GM11168 (cell line): ENCODE results near the gene DKC1.

Experiments used
- in situ Hi-C: fragments of 300-500 bp; cut with MboI; formaldehyde crosslinking; loops from one replicate; pipeline ENCODE4 v1.12.0; 2022; ENCODE audit warnings: low sequenced_read_pairs; ENCODE audit not compliant: unreplicated experiment

The DKC1 gene

DNA sequence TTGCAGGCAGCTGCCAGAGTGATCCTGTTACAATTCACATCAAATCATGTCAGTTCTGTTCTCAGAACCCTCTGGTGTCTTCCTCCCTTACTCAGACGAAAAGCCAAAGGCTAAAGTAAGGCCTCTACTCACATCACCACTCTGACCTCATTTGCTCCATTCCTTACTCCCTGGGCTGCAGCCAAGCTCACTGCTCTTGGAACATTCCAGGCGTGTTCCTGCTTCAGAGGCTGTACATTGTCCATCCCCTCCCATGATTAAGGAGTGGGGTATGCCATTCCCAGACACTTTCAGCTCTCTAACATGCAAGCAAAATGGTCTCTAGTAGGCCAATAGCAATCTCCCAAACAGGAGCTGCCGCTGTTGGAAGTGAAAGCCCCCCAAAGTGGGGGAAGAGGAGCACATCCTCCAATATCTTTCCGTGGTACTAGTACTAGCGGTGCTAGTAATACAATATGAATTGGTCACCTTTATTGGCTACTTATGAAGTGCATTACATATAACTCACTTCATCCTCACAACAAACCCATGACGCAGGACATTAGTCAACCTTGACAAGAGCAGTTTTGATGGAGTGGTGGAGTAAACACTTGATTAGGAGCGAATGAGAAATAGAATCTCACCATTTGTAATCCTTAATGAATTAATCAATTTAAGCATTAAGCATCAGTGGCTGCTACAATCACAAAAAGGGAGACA is 26.8 kb upstream of the DKC1 start:
- in situ Hi-C loops: no loop called here

DNA sequence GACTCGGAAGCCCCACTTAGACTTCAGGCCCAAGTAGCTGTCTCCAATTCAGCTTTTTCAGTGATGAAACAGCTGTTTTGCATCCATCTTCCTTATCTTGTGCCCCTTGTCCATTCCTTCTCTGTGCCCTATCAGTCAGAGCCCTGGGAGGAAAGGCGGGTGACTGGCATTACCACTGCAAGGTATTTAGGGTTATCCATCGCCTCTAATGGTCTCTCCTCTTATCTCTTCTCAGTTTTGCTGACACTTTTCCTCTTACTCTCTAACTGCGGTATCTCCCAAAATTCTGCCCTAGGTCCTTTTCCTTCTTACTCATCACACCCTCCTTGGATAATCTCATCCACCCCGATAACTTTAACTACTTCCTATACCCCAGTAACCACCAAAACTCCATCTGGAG is 25.5 kb upstream of the DKC1 start:
- in situ Hi-C loops: no loop called here

DNA sequence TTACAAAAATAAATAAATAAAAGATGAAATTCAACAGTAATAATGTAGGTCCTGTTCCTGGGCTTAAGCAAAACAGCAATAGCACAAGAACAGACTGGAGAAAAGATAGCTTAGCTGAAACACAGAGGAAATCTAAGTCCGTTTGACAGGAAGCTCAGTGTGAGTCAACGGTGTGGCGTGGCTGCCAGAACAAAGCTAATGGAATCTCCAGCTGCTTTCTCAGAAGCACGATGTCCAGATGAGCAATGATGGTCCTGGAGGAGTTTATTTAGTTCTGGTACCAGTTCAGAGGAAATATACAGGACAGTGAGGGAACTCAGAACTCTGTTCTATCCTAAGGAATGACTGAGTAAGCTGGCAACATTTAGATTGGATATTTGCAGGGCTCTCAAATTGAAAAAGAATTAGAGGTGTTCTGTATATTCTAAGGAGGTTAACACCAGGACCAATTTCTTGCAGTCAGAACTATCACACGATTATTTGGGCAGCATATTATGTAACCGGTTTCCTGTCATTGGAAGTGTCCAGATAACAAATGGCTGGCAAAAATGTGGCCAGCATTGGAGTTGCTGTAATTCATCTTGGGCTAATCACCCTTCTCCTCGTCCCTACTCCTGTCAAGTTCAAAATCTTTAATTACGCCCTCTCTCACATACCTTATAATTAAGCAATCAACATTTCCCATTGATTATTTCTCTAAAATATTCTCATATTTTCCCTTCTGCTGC is 24.5 kb upstream of the DKC1 start:
- in situ Hi-C loops: no loop called here

DNA sequence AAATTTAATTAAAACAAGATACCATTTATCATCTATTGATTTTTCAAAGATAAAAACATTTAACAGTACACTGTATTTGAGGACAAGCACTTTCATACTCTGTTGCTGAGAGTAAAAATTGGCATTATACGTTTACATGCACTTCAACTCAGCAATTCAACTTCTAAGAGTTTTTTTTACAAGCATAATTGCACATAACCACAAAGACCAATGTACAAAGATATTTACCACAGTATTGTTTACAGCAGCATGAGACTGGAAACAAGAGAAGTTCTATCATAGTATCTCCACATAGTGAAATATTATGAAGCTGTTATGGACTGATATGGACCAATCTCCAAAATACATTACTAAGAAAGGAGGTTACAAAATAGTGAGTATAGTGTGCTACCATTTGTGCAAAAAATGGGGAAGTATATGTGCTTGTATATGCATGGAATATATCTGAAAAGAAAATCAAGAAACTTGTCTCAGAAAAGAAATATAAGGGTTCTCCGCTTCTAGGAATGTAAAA is 22.7 kb upstream of the DKC1 start:
- in situ Hi-C loops: no loop called here

DNA sequence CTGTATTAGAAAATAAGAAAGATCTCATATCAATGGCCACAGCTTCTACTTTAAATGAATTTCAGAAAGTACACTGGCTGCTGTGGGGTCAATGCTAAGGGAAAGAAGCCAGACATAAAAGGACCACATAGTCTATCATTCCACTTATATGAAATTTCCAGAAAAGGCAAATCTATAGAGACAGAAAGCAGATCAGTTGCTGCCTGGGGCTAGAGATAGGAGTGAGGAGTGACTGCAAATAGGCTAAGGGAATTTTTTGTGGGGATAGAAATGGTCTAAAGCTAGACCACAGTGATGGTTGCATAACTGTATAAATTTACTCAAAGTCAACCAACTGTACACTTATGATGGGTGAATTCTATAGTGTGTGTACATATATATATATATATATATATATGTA is 20.1 kb upstream of the DKC1 start:
- in situ Hi-C loops: no loop called here

DNA sequence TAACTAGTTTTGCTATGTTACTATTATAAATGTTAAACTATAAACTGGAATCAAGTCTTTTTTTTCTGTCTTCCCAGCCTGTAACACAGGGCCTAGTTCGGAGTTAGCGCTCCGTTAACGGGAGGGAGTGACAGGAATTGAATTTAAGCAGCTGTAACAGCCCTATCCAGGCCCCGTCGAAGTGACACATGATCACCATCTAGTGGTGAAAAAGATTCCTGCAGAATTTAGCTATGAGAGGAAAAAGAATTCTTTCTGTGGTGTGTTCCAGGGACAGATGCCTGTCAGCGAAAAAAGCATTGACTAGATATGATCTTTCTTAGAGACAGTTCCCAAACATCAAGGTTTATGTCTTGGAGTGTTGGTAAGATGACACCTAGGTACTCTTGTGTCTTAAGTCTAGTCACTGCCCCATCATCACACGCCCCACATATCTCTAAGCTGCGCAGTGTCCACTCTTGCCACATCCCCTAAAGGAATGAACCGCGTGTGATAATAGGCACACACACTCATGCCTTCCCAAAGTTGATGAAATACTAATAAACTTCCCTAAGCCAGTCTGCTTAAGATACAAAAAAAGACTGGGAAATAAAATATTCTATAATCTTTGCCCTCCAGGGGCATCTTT is 13.8 kb upstream of the DKC1 start:
- in situ Hi-C loops: no loop called here

DNA sequence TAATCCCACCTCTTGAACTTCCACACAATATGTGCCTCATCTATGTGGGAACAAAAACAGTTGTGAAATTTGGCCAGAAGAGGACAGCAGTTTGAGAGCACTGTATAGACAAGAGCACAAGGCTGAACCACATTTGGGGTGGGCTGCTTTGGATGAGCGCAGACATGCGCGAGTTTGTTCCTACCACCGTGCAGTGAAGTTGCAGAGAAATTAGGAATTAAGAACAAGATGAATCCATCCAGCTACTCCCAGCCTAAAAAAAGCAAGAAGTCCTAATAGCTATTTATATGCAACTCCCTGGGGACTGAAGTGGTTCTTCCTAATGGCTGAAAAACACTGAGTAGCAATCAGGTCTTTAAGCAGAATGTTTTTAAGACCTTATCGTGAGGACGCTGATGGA is 12.8 kb upstream of the DKC1 start:
- in situ Hi-C loops: no loop called here

DNA sequence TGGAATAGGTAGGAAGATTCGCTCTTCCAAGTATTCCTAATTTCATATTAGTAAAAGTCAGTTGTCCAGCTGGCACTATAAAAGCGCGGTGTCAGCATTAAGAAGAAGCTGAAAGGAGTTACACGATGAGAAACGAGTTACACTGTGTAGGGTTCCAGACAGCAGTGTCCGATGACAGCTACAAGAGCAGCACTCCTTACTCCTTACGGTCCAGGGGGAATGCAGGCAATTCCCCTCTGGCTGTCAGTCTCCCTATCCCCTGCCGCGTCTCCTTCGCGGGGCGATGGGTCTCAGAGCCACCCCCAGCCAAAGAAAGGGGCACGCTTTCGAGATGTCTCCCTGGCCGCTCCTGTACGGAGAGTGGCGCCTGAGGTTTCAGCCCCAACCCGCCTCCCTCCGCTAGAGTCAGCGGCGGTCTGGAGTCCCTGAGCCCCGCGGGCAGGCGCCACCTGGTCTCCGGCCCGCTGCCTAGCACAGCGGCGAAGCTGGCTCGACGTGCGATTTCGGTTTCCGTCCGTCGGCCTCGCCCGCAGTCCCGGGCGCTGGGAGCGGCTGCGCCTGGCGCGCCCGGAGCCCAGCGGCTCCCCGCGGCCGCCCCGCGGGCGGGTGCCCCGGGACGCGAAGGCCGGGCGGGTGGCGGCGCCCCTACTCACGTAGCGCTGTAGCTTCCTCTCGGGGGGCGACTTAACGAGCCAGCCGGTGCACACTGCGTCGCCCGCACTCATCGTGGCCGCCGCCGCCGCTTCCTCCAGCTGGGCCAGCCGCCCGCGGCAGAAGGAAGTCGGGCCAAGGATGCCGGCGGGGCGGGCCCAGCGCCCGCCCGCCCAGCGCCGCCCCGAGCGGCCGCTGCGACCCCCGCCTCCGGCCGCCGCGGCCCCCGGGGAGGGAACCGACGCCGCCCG is 12.1 kb upstream of the DKC1 start, which contains the start of gene GAB3:
TSS of gene GAB3 (minus strand) at position 777 of the 902 bp plus-strand sequence. CDS start at position 725, 52 bp downstream.
- in situ Hi-C loops: no loop called here

DNA sequence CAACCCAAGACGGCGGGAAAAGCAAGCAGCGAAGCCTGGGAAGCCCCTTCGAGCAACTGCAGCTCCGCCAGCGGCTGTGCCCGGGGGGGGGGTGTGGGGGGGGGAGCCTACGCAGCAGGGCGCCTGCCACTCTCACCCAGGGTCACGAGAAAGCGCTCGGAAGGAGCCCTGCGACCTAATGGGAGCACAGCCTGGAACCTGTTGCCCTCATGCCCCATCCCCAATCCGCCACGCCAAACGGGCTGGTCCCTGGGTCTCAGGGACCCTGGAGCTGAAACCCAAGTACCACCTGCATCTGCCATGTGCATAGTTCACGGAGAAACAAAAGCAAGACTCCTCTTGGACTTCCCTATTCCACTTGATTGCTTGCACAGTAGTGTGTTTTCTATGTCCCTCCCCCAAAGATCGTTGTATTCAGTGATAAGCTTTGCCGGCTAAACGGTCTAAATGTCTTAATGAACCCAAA is 11.4 kb upstream of the DKC1 start:
- in situ Hi-C loops: no loop called here

DNA sequence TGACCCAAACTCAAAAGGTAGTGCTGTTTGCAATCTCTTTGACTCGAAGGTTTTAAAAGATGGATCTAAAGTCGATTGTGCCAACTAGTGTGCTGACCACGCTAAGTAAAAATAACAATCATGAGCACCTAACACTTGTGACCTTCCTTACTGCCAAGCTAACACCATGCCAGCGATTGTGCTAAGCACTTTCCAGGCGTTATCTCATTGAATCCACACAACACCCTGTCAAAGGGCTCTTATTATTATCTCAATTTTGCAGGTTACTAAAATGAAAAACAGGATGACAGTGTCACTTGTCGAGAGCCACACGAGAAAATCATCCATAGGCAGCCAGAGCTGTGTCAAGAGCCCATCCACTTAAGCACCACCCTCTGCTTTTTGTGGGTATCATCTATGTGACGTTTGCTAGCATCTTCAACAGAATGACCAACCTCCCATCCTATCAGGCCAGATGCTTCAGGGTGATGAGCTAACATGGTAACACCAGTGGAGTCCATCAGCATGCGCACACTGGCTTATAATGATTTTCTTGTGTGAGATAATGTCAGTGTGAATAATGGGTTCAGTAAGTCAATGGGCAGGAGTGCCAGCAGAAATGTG is 10.9 kb upstream of the DKC1 start:
- in situ Hi-C loops: no loop called here

DNA sequence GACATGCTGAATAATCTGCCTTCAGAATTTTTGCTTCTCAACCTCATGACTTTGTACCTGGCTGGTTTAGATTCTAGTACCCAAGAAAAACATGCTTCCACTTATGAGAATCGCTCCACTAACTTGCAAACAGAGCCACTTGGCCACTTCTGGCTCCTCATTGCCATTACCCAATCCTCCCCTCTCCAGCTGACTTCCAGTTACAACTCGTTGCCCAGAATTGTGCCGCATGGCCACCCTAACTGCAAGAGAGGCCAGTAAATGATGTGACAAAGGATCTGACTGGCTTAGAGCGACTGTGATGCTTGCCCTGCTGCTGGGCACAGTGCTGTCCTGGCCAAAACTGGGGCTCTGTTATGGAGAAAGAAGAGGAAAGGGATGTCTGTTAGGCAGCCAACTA is 4.0 kb upstream of the DKC1 start:
- in situ Hi-C loops: no loop called here

DNA sequence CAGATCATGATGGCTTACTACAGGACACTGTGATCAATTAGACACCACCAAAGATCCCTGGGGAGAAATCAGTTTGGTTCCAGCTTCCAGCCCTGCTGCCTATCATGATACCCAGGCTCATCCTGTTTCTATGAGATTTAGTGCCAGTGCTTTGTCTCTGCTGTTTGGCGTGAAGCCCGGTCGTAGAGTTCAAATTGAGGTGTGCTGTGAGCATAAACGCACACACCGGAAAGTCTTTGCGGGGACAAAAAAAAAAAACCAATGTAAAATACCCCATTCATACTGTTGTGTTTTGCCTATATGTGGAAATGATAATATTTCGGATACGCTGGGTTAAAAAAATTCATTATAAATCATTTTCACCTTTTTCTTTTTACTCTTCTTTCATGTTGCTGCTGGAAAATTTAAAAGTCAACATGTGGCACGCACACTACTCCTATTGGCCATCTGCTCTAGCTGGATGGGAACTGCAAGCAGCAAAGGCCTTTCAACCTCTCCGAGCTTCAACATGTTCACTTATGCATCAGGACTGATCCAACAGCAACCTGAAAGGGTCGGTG is 607 bp upstream of the DKC1 start:
- in situ Hi-C loops: no loop called here

DNA sequence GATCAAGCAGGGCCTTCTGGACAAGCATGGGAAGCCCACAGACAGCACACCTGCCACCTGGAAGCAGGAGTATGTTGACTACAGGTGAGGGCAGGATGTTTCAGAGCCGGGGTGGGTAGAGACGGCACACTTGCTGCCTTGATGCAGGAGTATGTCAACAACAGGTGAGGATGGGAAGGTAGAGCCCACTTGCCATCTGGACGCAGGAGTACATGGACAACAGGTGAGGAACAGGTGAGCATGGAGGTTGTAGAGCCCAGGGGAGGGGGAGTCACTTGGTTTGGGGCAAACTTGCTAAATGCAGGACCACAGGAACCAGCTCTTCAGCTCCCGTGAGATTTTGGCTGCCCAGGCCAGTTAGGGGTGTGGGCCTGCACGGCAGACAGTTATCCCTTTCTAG is 12.0 kb downstream of the DKC1 start:
- in situ Hi-C loops: no loop called here

DNA sequence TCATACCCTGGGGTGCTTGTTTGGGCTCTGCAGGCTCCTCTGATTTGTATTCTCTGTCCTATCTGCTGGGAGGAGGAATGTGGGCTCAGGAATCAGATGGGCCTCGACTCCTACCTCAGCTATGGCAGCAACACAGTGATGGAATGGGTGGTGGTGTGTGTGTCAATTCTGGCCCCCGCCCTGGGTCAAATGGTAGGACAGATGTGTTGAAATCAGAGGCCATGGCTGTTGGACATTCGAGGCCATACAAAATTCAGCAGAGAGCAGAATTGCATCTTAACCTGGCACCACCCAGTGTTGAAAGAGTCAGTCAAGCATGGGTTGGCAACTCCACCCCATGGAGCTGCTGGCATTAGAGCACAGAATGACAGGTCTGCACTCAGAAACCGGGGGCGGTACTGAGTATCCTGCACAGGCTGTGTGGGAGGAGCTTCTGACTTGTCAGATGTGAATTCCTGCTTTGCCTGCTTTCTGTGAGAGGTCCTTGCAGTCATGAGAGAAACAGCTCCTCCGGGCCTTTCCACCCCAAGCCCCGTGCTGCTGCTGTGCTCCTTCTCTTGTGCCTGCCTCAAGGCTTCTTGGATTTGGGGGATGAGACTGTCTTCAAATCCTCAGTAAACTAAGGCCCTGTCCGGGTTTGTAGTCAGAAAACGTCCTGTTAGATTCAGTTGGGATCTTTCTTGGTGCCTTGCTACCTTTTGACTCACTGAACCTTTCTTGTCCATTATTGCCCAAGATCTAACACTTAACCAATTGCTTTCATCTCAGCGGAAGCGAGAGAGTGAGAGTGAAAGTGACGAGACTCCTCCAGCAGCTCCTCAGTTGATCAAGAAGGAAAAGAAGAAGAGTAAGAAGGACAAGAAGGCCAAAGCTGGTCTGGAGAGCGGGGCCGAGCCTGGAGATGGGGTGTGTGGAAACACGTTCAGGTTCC is 13.0 kb downstream of the DKC1 start:
- in situ Hi-C loops: no loop called here

DNA sequence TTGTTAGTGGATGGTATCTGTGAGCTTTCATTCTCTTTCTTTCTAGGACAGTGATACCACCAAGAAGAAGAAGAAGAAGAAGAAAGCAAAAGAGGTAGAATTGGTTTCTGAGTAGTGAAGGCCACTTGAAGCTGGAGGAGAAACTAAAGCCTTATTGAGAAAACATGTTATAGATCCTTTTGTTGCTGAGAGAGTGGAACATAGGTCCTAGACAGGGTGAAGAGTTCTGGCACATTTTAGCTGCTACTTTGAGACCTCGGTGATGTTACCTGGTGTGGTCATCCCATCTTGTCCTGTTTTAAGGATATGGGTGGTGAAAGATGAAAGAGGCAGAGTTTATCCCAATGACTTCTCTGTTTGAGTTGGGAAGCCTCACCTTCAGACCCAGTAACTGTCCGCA is 14.1 kb downstream of the DKC1 start:
- in situ Hi-C loops: no loop called here

DNA sequence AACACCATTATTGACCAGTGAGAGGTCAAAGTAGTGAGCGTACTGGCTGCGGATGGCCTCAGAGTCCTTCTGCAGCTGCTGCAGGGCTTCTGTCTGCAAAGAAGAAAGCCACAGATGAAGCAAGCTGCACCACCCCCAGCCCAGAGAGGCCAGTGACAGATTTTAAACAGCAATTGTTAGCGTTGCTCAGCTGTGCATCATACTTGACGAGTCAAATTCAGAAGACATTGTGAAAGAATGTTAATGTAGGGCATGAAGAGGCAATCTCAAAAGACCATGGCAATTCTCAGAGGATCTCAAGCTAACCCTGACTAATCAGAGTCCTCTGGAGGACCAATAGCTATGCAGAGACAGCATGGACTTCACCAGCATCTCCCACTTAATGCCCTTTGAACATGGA is 16.6 kb downstream of the DKC1 start:
- in situ Hi-C loops: no loop called here

DNA sequence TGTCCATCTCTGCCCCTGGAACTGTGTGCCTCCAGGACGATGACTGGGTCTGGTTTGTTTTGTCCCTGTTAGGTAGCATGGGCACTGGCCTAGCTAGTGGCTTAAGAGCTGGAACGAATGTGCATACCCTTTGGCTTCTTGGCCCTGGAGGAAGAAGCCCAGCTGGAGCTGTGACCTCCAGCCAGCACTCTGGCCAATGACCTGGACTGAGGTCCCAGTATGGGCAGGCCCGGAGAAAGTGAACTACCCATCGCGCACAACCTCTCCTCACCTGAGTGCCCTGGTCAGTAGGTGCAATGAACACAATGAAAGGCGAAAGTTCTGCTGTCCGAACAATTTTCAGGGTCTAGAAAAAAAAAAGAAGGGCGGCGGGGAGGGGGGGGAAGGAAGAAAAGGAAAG is 18.3 kb downstream of the DKC1 start:
- in situ Hi-C loops: no loop called here
